NCI-H510A treated with DMSO at 0.1 percent for 48 hours (cell line): ENCODE measurements around the gene CADM1.

Source experiments
- DNase-seq: peaks from one replicate; lab custom pipeline; 2025; lab: John Stamatoyannopoulos, UW

CADM1 gene

DNA sequence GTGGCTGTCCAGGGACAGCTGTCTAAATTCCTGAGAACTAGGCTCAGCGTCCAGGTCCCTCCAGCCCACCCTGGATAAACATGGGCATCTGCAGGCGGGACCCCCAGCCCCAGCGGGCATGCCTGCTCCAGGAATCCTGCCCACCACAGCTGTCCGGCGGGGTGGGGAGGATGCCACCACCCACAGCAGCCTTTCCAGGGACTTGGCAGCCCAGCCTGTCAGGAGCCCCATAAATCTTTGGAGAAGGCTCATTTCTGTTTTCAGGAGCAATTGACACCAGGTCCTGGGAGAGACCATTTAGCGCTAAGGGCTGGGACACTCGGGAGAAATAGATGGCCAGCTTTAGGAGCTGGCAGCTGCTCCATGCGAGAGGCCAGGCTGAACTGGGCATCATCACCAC is 358.9 kb downstream of the CADM1 start:
- peak; percentile 27 for DNase-seq

DNA sequence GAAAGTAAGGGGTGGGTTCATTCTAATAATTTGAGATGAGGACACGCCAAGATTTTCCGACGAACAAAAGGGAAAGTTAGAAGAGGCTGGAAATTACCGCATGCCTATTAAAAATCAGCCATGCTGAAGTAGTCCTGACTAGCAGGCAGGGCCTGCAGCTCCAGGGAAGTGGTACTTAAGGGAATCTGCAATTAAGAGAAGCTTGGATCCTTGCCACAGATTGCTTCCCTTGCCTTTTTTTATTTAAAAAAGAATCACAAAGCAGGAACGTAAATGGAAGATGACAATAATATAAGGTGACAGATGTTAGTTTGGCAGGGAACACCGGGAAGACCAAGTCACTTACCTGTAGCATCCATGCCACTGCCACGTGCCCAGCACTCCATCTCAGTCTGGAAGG is 359.3 kb downstream of the CADM1 start:
- DNase-seq, result peak; percentile 55

DNA sequence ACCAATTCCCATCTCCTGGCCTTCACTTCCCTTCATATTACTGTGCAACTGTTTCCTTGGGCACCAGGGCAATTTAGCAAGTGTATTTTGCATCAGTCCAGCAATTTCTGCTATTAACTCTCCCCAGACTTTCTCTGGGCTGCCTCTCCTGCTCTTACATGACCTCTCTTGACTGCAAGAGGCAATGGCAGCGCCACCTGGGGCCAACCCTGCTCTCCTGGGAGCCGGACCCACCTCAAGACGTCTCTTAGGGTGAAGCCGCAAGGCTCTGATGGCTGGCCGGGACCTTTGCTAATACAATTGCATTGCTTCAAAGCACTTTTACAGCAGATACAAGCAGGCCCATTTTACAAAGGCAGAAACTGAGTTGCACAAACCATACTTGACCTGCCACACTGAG is 360.2 kb downstream of the CADM1 start:
- DNase-seq, result no peak

DNA sequence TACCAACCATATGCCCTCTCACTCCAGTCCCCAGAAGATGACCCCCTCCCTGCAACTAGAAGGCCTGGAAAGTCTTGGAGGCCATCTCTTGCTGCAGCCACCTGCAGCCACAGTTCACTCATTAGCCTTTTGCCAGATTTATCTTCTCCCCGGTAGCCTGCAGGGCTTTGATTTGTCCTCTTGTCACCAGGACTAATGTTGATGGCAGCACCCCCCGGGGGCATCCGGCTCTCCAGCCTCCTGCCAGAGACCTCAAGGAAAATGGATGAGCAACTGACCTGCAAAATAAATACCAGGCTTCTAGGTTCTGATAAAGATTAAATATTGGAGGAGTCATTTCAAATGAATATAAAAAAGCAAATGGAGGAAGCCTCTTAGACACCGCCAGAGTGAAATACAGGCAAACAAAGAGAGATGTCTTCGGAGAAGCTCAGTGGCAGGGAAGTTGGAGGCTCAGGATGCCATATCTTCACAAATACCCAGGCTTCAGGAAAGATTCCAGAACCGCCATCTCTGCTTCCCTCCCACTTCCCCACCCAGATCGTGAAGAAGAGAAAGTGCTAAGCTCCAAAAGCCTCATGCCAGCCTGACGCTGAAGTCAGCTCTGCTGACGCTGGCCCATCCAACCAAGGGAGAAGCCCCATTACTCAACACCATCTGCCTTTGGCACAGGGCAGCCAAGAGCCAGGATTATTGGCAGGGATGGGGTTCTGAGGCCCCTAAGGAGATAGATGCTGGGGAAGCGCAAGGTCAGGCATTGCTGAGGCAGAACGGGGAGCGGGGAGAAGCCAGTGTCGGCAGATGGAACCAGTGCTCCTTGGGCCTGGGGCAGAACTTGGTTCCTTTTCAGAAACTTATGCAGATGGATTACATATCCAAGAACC is 362.7 kb downstream of the CADM1 start:
- no peak for DNase-seq

DNA sequence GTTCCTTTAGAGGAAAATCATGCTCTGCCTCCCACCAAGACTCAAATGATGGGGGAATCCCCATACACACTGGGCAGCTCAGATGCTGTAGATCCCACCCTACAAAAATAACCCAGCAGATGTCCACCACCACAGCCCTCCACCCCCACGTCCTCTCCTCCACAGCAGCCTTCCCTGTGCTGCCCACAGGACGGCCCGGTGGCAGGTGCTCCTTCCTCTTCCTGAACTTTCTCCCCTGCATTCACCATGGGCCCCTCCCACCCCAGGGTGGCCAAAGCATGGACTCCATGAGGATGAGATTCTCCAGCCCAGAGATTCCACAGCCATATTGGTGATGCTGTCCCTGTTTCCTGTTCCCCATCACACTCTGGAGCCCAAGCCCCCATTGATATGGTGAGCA is 368.3 kb downstream of the CADM1 start:
- DNase-seq, result no peak

DNA sequence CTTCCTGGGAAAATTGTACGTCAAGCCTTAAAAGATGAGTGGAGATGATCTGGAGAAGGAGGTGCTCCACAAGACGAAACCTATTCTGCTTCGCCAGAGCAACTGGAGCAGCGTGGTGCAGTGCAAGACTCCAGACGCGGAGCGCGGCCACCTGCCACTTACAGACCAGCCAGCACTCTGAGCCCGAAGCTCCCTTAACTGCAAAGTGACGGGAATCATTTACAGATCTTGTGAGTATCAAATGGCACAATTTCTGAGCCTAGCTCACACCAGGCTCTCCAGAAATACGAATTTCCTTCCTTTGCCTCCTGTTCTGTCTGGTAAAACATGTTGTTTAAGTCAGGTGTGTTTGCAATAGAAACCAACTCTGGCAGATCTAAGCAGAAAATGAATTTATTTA is 369.3 kb downstream of the CADM1 start:
- peak; percentile 49 for DNase-seq

DNA sequence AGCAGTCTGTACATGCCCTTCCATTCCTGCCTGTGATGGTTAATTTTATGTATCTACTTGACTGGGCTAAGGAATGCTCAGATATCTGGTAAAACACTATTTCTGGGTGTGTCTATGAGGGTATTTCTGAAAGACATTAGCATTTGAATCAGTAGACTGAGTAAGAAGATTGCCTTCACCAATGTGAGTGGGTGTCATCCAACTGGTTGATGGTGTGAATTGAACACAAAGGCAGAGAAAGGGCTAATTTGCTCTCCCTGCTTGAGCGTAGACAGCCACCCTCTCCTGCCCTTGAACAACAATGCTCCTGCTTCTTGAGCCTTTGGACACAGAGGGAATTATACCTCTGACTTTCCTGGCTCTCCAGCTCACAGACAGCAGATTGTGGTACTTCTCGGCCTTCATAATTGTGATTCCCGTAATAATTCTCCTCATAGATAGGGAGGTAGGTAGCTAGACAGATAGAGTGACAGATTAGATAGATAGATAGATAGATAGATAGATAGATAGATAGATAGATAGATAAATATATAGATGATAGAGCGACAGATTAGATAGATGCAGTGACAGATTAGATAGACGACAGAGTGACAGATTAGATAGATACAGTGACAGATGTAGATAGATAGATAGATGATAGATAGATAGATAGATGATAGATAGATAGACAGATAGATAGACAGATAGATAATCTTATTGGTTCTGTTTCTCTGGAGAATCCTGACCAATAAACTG is 370.6 kb downstream of the CADM1 start:
- no peak for DNase-seq

DNA sequence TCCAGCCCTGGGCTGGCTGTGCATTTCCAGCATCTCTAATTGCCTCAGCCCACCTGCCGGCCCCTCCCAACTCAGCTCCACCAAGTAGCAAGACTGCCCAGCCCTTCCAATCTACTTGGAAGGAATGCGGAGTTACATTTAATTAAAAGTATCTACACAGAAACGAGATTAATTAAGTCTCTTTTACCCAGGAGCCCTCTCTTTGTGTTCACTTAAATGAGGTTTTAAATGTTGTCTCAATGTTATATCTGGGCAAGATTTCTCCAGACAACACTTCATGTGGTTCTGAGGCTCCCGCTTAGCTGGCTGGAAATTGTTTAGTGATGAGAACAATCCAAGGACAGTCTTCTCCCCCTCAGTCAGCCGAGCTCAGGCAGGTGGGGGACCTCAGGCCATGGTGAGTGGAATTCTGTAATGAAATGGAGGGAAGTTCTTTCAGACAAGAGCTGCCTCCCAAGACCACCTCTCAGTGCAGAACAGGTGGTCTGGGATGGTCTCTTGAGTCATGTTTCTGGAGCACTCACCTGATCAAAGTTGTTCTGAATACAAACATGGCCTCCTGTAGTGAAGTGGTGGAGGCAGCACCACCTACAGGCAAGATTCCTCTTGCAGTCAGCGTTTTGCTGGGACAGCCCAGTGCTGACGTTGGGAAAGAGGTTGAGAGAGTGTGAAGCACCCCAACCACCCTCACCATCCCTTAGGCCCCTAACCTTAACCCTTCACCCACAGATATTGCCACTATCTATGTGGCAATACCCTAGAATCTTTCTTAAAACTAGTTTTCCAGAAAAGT is 371.6 kb downstream of the CADM1 start:
- DNase-seq, result no peak

DNA sequence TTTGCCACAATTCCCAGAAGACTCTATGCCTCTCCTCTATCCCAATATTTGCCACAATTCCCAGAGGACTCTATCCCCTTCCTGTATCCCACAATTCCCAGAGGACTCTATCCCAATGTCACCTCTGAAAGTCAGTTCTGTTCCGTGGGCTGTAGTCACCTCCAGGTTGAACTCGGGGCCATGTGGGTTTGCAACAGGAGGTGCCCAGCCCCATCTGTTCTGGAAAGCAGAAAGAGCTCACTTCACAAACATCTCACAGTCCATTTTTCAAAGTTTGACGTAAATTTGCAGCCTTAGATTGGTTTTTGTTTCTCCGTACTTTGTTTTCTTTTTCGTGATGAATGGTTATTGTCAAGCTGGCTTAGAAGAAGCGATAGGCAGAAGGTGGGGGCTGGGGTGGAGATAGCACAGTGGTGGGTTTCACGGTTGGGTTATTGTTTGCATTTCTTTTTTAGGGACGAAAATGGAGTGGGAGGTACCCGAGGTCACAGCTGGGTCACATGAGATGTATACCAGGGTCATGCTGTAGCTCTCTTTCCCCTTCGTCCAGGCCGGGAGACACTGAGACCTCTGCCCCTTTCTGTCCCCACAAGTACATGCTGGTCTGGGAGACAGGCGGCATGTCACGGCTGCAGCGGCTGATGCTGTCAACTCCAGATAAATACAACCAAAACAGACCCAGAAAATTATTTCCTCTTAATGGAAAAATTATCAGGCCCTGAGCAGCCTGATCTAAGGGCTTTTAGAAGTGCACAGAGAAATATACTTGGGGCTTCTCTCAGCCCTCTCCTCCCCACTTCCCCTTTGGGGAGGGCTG is 374.5 kb downstream of the CADM1 start:
- no peak for DNase-seq

DNA sequence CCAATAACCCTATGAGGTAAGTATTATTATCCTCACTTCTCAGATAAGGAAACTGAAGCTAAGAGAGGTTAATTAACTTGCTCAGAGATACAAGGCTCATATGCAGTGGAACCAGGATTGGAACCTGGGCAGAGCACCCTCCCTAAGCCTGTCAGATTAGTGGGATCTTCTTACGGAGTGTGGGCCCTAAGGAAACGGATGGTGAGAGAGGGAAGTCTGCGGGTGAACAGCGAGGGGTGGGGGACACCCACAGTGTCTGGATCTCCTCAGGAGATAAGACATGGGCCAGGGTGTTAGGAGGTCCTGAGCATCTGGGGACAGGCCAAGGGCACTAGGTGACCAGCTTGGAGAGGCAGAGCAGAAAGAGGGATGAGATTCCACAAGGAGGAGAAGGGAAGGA is 376.0 kb downstream of the CADM1 start:
- no peak for DNase-seq

DNA sequence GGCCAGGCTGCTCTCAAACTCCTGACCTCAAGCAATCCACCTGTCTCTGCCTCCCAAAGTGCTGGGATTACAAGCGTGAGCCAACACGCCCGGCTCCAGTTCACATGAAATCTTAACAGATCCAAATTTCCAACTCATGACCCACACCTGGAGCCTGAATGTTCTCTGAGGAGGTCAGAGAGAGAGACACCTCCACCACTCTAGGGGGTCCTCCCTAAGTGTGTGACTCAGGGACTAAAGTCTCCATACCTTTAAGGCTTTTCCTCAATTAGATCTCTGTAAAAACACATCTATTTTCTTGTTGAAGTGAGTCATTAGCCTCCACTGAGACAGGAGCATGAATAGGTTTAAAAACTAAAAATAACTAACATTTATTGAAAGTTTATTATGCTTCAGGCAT is 376.4 kb downstream of the CADM1 start:
- no peak for DNase-seq

DNA sequence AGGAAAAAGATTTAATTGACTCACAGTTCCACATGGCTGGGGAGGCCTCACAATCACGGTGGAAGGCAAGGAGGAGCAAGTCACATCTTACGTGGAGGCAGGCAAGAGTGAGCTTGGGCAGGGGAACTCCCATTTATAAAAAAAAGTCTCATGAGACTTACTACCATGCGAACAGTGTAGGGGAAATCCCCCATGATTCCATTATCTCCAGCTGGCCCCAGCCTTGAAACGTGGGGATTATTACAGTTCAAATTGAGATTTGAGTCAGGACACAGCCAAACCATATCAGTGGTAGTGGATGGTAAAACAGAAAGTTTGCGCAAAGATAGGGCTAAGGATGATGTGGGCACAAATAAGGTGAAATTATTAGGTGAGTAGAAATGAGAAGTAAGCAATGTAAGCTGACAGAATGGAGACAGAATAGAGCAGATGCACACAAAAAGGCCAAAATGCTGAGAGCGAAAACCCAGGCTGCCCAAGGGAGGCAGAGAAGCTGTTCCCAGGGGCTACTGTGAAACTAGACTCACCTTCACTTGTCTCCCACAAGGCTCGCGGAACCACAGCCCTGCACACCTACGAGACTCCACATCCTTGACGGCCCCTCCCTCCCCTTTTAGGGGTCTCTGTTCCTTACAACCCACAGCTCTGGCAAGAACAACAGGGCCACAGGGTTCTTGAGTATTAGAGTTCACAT is 377.6 kb downstream of the CADM1 start:
- DNase-seq, result no peak

DNA sequence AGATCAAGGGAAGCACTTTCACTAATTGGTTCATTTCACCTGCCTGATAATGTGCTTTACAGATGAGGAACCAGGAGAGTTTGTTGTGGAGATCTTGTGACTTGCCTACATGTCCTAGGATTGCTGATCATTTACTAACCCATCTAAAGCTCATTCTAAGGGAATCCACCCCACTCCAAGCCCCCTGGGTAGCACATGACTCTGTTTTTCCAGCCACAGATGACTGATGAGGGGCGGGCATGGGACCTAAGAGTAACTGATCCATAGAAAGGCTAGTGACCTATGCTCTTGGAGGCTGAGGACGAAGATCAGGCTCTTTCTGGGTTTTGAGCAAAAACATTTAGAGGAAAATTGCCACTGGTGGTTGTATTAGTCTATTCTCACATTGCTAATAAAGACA is 378.1 kb downstream of the CADM1 start:
- no peak for DNase-seq

DNA sequence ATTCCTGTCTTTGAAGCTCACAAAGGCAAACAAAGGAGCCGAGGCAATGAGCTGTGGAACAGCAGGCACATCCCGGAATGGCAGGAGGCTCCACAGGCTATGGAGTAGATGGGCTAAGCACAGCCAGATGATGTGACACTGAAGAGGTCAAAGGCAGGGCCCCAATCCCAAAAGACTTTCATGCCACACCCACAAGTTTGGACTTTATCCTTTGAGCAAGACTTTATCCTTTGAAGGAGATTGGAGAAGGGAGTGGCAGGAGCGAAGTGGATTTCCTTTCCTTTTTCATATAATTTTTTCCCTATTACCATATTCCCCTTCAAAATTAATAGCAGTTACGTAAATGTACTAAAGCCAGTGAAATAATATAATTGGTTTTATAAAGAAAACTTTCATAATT is 379.4 kb downstream of the CADM1 start:
- DNase-seq, result no peak

DNA sequence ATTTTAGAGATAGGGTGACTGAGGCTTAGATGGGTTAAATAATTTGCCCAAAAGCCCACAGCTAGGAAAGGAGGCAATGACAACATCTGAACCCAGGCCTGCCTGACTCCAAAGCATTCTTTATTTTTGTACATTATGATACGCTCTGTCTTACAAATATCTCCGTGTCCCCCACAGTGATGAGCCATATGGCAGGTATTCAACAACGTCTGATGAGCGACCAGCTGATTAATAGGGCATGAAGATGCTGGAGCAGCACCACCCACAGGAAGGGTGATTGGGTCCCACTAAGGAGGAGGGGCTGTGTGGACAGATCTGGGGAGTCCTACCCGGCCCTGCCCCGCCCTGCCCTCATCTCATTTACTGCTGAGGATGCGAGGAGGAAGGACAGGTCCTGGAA is 380.6 kb downstream of the CADM1 start:
- no peak for DNase-seq

DNA sequence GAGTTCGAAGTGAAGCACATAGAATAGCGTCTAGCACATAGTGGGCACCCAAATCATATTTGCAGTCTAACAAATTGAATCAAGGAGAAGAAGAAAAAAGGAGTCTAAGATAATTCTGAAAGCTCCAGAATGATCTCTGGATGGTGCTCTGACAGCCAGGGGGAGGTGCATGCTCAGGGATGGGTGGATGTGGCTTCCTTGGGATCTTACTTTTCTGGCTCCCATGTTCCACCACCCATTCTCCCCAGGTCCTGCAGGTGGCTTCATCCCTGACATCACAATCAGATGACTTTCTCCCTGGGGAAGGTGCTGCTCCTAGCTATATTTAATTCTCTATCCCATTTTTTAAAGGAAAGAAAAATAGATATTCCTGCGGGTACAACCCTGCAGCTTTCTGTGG is 381.9 kb downstream of the CADM1 start:
- no peak for DNase-seq
